ENCODE results near the gene DUSP8. TPM values are rescaled to one million over a fixed set of nuclear protein-coding genes. Genes with fewer than 3 reads are reported as not detected.

DUSP8 gene
- total and polyA plus RNA-seq, 2 of the 8 experiments (the other 6 are each of a cell fraction or from before 2014, with no cell fraction given): 2.8 to 3.6 TPM

GRCh38 chr11:1569251-1569780 lies 2.8 kb downstream of the DUSP8 start:
- Histone ChIP-seq H2BK5ac (ENCODE audit: low read depth, low read length) (no peak overlapping the region), H3K4me2 (ENCODE audit: insufficient read depth in 1 of 2, low read depth in 2 of 2, low read length in 2 of 2) (no peak overlapping the region; a peak in 1 of 4 replicates), H2BK120ac (replicated peaks; ENCODE audit: low read depth, low read length) (no peak overlapping the region), H2BK15ac (ENCODE audit: low read length) (0 out of 2 replicates have a peak overlapping the region, but pooled peaks have one; percentile 25), H4K91ac (replicated peaks; ENCODE audit: insufficient read length, low read length) (no peak overlapping the region), H4K8ac (ENCODE audit: extremely low read depth, insufficient read depth, low read length) (no peak overlapping the region), H3K79me1 (ENCODE audit: low read depth, low read length) (no peaks in the 10 kb centered on the region), H2AFZ (ENCODE audit: low read length) (no peak overlapping the region), H2BK12ac (ENCODE audit: low read depth, low read length) (peak overlapping the region; percentile 92; the same call in 1 of the 2 replicates), H4K20me1 (replicated peaks in 1 of 2; ENCODE audit: control insufficient read depth in 1 of 2, insufficient read depth in 2 of 2, low read length in 2 of 2) (peaks cover 4 to 24% of the 10 kb centered on the region in 2 experiments), H4K5ac (ENCODE audit: insufficient read length, low read depth, low read length) (no peak overlapping the region), H3K9me3 (ENCODE audit: insufficient read depth in 2 of 2, low read depth in 1 of 2, low read length in 1 of 2) (no peaks in the 10 kb centered on the region), H3K4ac (replicated peaks; ENCODE audit: insufficient read length, low read depth, low read length) (no peak overlapping the region), H3K9ac (replicated peaks in 1 of 4; ENCODE audit: extremely low read depth in 1 of 4, low read depth in 3 of 4, low read length in 3 of 4) (no peak overlapping the region), H3K79me2 (ENCODE audit: control insufficient read depth in 1 of 2, insufficient read depth in 2 of 2, low read length in 2 of 2) (no peaks in the 10 kb centered on the region), H3K27me3 (replicated peaks in 1 of 4; ENCODE audit: control insufficient read depth in 3 of 4, extremely low read depth in 1 of 4, insufficient read depth in 3 of 4, low read length in 3 of 4) (peaks cover 18 to 43% (median 39%) of the 10 kb centered on the region in 4 experiments), H2BK20ac (ENCODE audit: low read length) (0 out of 2 replicates have a peak overlapping the region, but pooled peaks have one; percentile 3), H2AK5ac (ENCODE audit: low read depth, low read length) (0 out of 2 replicates have a peak overlapping the region, but pooled peaks have one; percentile 33), H3K4me1 (replicated peaks in 1 of 4; ENCODE audit: control insufficient read depth in 3 of 4, insufficient read depth in 4 of 4, low read length in 3 of 4) (peaks cover 0 to 56% (median 39%) of the 10 kb centered on the region in 4 experiments; a peak in 6 of 7 replicates), H3K27ac (ENCODE audit: low read depth, low read length) (no peak overlapping the region), H3K23ac (ENCODE audit: insufficient read length) (no peak overlapping the region), H3K4me3 (ENCODE audit: extremely low read depth in 1 of 4, insufficient read depth in 2 of 4, low read depth in 3 of 4, low read length in 4 of 4) (no peak overlapping the region), H3K56ac (replicated peaks; ENCODE audit: insufficient read length, low read depth, low read length) (no peak overlapping the region), H3K23me2 (ENCODE audit: low read depth, low read length) (no peaks in the 10 kb centered on the region; the same call in 1 of the 2 replicates), H3K14ac (ENCODE audit: insufficient read length) (no peak overlapping the region), H3K18ac (ENCODE audit: extremely low read depth, low read length) (no peak overlapping the region), H3K36me3 (ENCODE audit: control insufficient read depth in 2 of 4, insufficient read depth in 4 of 4, low read length in 3 of 4) (no peaks in the 10 kb centered on the region)
- DNase-seq (ENCODE audit: low read depth in 1 of 2, low spot score in 2 of 2) (no peak), FAIRE-seq (no peak)
- ChIA-PET CTCF (ENCODE audit: partially characterized antibody) (interaction anchor here (0.6 to 9.1 kb wide), 7 partner anchors 14 to 527 kb away, joined by 3 to 100 read pairs (median 4); partner anchors contain the start of gene KRTAP5-3), POLR2A (ENCODE audit: partially characterized antibody) (interaction anchor here (0.9 to 6.9 kb wide), 6 partner anchors 12 to 349 kb away, joined by 3 to 58 read pairs (median 4); no protein-coding TSS in a partner anchor)
- TF ChIP-seq ATF3 (IDR thresholded peaks at IDR 0.05; ENCODE audit: insufficient read depth, low read depth, low read length) (no peak), SUZ12 (IDR thresholded peaks at IDR 0.05; ENCODE audit: low read length) (no peak), BCL11A (IDR thresholded peaks at IDR 0.05; ENCODE audit: low read depth in 2 of 2, low read length in 2 of 2) (no peak), SIN3A (conservative IDR thresholded peaks at IDR 0.05 in 1 of 2, IDR thresholded peaks at IDR 0.05 in 1 of 2; ENCODE audit: low read depth in 1 of 2, low read length in 2 of 2) (no peak), MAX (IDR thresholded peaks at IDR 0.05) (no peak), RFX5 (IDR thresholded peaks at IDR 0.05; ENCODE audit: borderline replicate concordance, low read depth, low read length) (no peak), JUN (IDR thresholded peaks at IDR 0.05; ENCODE audit: low read depth, low read length) (no peak), TBP (IDR thresholded peaks at IDR 0.05; ENCODE audit: low read depth, low read length) (no peak), POLR2A (IDR thresholded peaks at IDR 0.05; ENCODE audit: control extremely low read depth in 1 of 2, low read depth in 2 of 2, low read length in 2 of 2) (no peak)
- 79% methylated on average over 14 of the region's 14 CpGs; no CpG with 5 or more reads in 1 of the 2 experiments for WGBS, 2 experiments (ENCODE audit: extremely low coverage in 1 of 2, insufficient coverage in 1 of 2, insufficient read length in 1 of 2, insufficient replicate concordance in 2 of 2, low coverage in 1 of 2, low lambda C conversion rate in 2 of 2, missing lambda C conversion rate in 1 of 2)
